ENCODE measurements around the gene PKD2. TPM values are rescaled to one million over a fixed set of nuclear protein-coding genes. Genes with fewer than 3 reads are reported as not detected.

Gene PKD2
- total and polyA plus RNA-seq, 2 of the 13 experiments (the other 11 are each of a cell fraction or from before 2014, with no cell fraction given), result 5.6 to 9.1 TPM

DNA sequence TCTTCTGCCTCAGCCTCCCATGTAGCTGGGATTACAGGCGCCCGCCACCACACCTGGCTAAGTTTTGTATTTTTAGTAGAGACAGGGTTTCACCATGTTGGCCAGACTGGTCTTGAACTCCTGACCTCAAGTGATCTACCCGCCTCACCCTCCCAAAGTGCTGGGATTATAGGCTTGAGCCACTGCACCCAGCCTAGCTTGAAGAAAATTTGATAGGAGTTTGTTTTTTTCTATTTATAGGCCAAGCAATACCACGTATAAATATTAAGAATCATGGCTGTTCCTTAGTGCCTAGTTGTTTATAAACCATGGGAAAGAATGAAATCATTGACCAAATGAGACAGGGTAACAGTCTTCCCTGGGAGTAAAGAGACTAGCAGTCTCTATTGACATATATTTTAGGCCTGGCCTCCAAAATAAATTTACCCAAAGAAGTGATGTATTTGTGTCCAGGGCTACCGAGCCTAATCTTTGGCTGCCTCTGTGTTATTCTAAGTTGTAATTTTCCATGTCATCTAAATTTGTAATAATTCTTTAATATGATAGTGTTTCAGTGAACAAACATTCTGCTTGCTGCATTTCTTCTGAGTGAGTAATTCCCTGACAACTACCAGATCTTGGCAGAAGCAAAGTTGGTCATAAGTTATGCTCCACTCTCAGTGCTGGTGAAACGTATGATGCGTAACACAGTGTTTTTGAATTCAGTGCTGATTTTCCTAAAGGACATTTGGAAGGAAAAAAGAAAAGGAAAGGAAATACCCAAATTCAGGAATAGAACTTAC, 10.3 kb downstream of the PKD2 start:
- Histone ChIP-seq H3K36me3 (replicated peaks in 1 of 2; ENCODE audit: control insufficient read depth in 1 of 2, insufficient read depth in 2 of 2, low read length in 2 of 2) (0 out of 5 replicates have a peak, but pooled peaks cover 0 to 11% of the 10 kb centered on the region in 2 experiments), H3K27me3 (ENCODE audit: control insufficient read depth in 1 of 2, insufficient read depth in 2 of 2, low read length in 2 of 2) (no peaks in the 10 kb centered on the region), H3K27ac (ENCODE audit: extremely low read length, insufficient read depth, low read length) (no peak overlapping the region), H3K4me3 (replicated peaks in 1 of 3; ENCODE audit: insufficient read depth in 1 of 3, low read depth in 2 of 3, low read length in 3 of 3) (no peak overlapping the region), H3K79me2 (ENCODE audit: insufficient read depth, low read length) (peaks cover 3% of the 10 kb centered on the region), H3K9ac (ENCODE audit: insufficient read depth, low read depth, low read length) (no peak overlapping the region), H4K20me1 (ENCODE audit: insufficient read depth, low read length) (no peaks in the 10 kb centered on the region), H3K4me2 (ENCODE audit: low read depth, low read length) (no peak overlapping the region), H3K4me1 (ENCODE audit: insufficient read depth, low read length) (peaks cover 13% of the 10 kb centered on the region), H3K9me3 (ENCODE audit: low read length) (no peaks in the 10 kb centered on the region), H2AFZ (ENCODE audit: low read length) (no peak overlapping the region)
- CTCF ChIA-PET (ENCODE audit: low intra/inter-chr PET ratio, low total read pairs), result no interaction called here
- WGBS (ENCODE audit: low lambda C conversion rate), result 96% methylated on average over 7 of the region's 7 CpGs
- ATAC-seq (no peak), DNase-seq (ENCODE audit: low spot score) (no peak), FAIRE-seq (no peak)
- no TSS peak for BruUV-seq (replicated peaks)
- in situ Hi-C loops (cut with HindIII; ENCODE audit: extremely low pct_ligation_motif_present, low pct_unique_long_range_greater_than_20kb), result no loop called here
- TF ChIP-seq CC2D1A (CRISPR knock-in tag; IDR thresholded peaks at IDR 0.05), result no peak
- TF ChIP-seq SOX5 (CRISPR knock-in tag; IDR thresholded peaks at IDR 0.05; ENCODE audit: borderline replicate concordance), result no peak
- no peak for TF ChIP-seq ZNF263 (CRISPR knock-in tag; IDR thresholded peaks at IDR 0.05)
- TF ChIP-seq NFRKB (IDR thresholded peaks at IDR 0.05), result no peak
- no peak for TF ChIP-seq ZNF597 (CRISPR knock-in tag; IDR thresholded peaks at IDR 0.05)
- no peak for TF ChIP-seq ERF (CRISPR knock-in tag; IDR thresholded peaks at IDR 0.05)
- TF ChIP-seq, protein P1, sequence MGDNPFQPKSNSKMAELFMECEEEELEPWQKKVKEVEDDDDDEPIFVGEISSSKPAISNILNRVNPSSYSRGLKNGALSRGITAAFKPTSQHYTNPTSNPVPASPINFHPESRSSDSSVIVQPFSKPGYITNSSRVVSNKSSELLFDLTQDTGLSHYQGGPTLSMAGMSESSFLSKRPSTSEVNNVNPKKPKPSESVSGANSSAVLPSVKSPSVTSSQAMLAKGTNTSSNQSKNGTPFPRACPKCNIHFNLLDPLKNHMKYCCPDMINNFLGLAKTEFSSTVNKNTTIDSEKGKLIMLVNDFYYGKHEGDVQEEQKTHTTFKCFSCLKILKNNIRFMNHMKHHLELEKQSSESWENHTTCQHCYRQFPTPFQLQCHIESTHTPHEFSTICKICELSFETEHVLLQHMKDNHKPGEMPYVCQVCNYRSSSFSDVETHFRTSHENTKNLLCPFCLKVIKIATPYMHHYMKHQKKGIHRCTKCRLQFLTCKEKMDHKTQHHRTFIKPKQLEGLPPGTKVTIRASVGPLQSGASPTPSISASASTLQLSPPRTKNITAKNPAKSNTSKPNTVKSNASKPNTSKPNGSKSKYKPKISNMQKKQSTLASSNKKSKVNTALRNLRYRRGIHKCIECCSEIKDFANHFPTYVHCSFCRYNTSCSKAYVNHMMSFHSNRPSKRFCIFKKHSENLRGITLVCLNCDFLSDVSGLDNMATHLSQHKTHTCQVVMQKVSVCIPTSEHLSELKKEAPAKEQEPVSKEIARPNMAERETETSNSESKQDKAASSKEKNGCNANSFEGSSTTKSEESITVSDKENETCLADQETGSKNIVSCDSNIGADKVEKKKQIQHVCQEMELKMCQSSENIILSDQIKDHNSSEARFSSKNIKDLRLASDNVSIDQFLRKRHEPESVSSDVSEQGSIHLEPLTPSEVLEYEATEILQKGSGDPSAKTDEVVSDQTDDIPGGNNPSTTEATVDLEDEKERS (CRISPR knock-in tag; IDR thresholded peaks at IDR 0.05), result no peak
- TF ChIP-seq, protein P2, sequence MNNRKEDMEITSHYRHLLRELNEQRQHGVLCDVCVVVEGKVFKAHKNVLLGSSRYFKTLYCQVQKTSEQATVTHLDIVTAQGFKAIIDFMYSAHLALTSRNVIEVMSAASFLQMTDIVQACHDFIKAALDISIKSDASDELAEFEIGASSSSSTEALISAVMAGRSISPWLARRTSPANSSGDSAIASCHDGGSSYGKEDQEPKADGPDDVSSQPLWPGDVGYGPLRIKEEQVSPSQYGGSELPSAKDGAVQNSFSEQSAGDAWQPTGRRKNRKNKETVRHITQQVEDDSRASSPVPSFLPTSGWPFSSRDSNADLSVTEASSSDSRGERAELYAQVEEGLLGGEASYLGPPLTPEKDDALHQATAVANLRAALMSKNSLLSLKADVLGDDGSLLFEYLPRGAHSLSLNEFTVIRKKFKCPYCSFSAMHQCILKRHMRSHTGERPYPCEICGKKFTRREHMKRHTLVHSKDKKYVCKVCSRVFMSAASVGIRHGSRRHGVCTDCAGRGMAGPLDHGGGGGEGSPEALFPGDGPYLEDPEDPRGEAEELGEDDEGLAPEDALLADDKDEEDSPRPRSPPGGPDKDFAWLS (CRISPR knock-in tag; IDR thresholded peaks at IDR 0.05; ENCODE audit: borderline replicate concordance), result no peak
- TF ChIP-seq ZNF790 (CRISPR knock-in tag; IDR thresholded peaks at IDR 0.05; ENCODE audit: borderline replicate concordance), result no peak
- no peak for TF ChIP-seq ARNT (IDR thresholded peaks at IDR 0.05)
- no peak for TF ChIP-seq ZNF552 (CRISPR knock-in tag; IDR thresholded peaks at IDR 0.05; ENCODE audit: borderline replicate concordance)
- no peak for TF ChIP-seq ZNF570 (CRISPR knock-in tag; IDR thresholded peaks at IDR 0.05; ENCODE audit: borderline replicate concordance)
- TF ChIP-seq ZSCAN21 (CRISPR knock-in tag; IDR thresholded peaks at IDR 0.05; ENCODE audit: borderline replicate concordance), result no peak
- TF ChIP-seq NFIB (CRISPR knock-in tag; IDR thresholded peaks at IDR 0.05; ENCODE audit: borderline replicate concordance), result no peak
- TF ChIP-seq, protein P3, sequence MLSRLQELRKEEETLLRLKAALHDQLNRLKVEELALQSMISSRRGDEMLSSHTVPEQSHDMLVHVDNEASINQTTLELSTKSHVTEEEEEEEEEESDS (CRISPR knock-in tag; IDR thresholded peaks at IDR 0.05; ENCODE audit: borderline replicate concordance), result no peak
- POLR2A ChIA-PET, result no interaction called here
- intact Hi-C loops (cut with micrococcal nuclease; ENCODE audit: unreplicated experiment), result no loop called here

Measured in HepG2 (cell line).